Measurements from ENCODE around the gene PICK1. TPM values are rescaled to one million over a fixed set of nuclear protein-coding genes. Genes with fewer than 3 reads are reported as not detected.

Gene PICK1
- total RNA-seq, 1 experiment from 2014 or later: 35.7 TPM

- Histone ChIP-seq H3K79me2 (ENCODE audit: insufficient read depth, low read length) (no peaks in the 10 kb centered on the region), H3K79me1 (ENCODE audit: insufficient read depth, low read depth, low read length, poor library complexity, severe bottlenecking) (no peaks in the 10 kb centered on the region), H3K4me1 (ENCODE audit: insufficient read depth, low read length) (no peaks in the 10 kb centered on the region), H2BK20ac (ENCODE audit: low read depth, low read length, poor library complexity, severe bottlenecking) (no peak overlapping the region), H4K5ac (ENCODE audit: insufficient read length, low read depth, low read length) (no peak overlapping the region), H2BK120ac (ENCODE audit: low read depth, low read length, poor library complexity, severe bottlenecking) (no peak overlapping the region), H3K56ac (ENCODE audit: insufficient read length, low read depth, low read length) (no peak overlapping the region), H4K20me1 (ENCODE audit: control insufficient read depth, insufficient read depth, insufficient read length) (no peaks in the 10 kb centered on the region), H2BK15ac (ENCODE audit: low read depth, low read length) (no peak overlapping the region), H3K18ac (ENCODE audit: insufficient read length, low read depth, low read length) (no peak overlapping the region), H3K27me3 (ENCODE audit: insufficient read depth, low read length) (no peaks in the 10 kb centered on the region), H3K27ac (ENCODE audit: insufficient read length, low read depth, low read length) (no peak overlapping the region), H3K4ac (ENCODE audit: low read depth, low read length) (no peak overlapping the region), H3K23ac (ENCODE audit: insufficient read length, low read depth, low read length) (no peak overlapping the region), H3K14ac (ENCODE audit: insufficient read depth, low read length) (no peak overlapping the region), H3K4me2 (ENCODE audit: insufficient read depth, insufficient read length, low read length) (no peak overlapping the region), H2AK5ac (ENCODE audit: insufficient read length, low read length) (no peak overlapping the region), H3K9ac (ENCODE audit: extremely low read depth, insufficient read length, low read length) (no peak overlapping the region), H3K9me3 (ENCODE audit: control insufficient read depth, low read depth, low read length) (no peaks in the 10 kb centered on the region), H2BK5ac (ENCODE audit: insufficient read length, low read length) (no peak overlapping the region), H3T11ph (ENCODE audit: low read length) (no peak overlapping the region), H2AFZ (ENCODE audit: low read length) (no peak overlapping the region), H2BK12ac (ENCODE audit: insufficient read length, low read depth, low read length) (no peak overlapping the region), H4K91ac (ENCODE audit: insufficient read length, low read depth, low read length) (no peak overlapping the region), H3K23me2 (ENCODE audit: insufficient read length, low read depth, low read length, poor library complexity, severe bottlenecking) (no peaks in the 10 kb centered on the region), H4K8ac (replicated peaks; ENCODE audit: insufficient read length, low read depth, low read length) (no peak overlapping the region)
- Mint-ChIP-seq H3K27me3 (ENCODE audit: low read depth) (peaks cover 26% of the 10 kb centered on the region), H3K36me3 (ENCODE audit: insufficient read depth in 1 of 3, low read depth in 3 of 3) (no peaks in the 10 kb centered on the region), H3K9me3 (peaks cover 0 to 2% of the 10 kb centered on the region in 2 experiments; a peak in 3 of 5 replicates), H3K4me3 (no peak overlapping the region), H3K27ac (no peak overlapping the region), H3K4me1 (peaks cover 0 to 12% of the 10 kb centered on the region in 2 experiments; a peak in 2 of 4 replicates)
- no CpG with 5 or more reads among the region's 7 CpGs for WGBS (ENCODE audit: extremely low coverage, insufficient read length, low lambda C conversion rate)
- DNase-seq: no peak
- no peak for TF ChIP-seq CTCF (conservative IDR thresholded peaks at IDR 0.05)
These were observed 44.6 kb upstream of the PICK1 start for GRCh38 chr22:38012604-38013072.
